ENCODE measurements around the gene TFF3.
A peak's percentile ranks its signal among the peaks of the same experiment; 100 is the strongest.

Gene TFF3, protein sequence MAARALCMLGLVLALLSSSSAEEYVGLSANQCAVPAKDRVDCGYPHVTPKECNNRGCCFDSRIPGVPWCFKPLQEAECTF

DNA sequence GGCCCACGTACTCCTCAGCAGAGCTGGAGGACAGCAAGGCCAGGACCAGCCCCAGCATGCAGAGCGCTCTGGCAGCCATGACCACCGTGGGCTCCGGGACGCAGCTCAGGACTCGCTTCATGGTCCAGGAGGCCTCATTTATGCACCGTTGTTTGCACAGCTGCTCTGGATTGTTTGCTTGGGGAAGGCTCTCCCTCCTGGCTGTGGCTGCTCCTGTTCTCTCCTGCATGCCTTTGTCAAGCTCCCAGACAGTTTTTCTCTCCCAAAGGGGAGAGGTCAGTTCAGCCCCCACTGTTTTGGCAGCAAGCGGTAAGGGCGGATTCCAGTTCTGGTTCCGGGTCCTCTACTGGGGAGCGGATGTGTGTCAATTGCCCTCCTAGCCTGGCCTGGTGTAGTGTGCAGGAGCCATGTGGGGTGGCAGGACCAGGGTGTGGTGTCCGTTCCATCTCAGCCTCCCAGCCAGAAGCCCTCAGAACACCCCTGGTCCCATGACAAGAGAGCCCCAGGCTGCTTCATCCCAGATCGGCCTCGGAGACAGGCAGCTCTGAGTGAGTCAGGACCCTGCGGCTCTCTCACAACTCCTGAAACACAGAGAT, at the start of gene TFF3:
Gene TFF3, minus strand, starts transcription at position 114 of the 596 bp plus-strand sequence. Its CDS starts 35 bp downstream, at position 79.
- DNase-seq = no peak

DNA sequence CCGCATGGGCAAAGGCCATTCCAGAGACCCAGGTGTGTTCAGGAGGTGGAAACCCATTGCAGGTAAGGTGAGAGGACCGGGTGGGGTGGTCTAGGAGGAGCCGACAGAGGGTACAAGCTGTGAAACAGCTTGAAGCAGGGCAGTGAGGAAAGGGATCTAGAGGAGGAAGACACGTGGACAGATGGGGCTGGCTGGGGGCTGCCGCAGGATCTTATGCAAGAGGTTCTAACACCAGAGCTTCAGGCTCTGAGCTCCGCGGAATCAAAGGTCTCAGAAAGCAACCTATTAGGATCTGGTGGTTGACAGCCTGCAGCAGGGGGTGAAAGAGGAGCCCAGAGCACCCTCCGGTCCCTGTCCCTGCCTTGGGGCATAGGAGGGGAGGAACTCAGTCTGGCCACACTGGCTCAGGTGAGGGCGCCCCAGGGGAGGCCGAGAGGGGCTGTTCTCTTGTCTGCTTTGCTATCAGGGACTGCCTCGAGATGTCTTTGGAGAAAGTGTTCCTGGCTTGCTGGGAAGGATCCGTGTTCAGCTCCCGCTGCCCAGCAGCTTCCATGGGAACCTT, 49.2 kb upstream of the TFF3 start:
- DNase-seq = no peak

DNA sequence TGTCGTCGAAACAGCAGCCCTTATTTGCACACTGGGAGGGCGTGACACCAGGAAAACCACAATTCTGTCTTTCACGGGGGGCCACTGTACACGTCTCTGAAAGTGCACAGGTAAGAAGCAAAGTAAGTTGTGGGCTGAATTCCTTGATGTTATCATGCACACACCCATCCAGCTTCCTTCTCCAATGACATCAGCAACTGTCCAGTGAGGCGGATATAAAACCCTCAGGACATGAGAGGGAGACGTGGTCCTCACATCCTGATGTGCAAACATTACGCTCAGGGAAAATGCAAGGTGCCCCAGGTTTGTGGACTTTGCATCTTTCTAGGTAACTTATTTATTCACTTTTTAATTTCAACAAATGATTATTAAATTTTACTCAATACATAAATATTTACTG, 48.1 kb upstream of the TFF3 start:
- DNase-seq = no peak

DNA sequence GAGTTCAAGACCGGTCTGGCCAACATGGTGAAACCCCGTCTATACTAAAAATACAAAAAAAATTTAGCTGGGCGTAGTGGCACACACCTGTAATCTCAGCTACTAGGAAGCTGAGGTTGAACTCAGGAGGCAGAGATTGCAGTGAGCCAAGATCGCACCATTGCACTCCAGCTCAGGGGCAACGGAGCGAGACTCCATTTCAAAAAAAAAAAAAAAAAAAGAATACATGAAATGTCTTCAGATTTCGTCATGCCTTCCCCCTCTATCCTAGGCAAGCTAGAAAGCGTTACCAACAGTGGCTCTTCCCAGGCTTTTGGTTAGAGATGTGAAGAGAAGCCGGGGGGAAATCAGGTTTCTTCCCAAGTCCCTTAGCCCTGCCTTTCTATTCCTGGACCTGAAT, 47.5 kb upstream of the TFF3 start:
- no peak for DNase-seq

DNA sequence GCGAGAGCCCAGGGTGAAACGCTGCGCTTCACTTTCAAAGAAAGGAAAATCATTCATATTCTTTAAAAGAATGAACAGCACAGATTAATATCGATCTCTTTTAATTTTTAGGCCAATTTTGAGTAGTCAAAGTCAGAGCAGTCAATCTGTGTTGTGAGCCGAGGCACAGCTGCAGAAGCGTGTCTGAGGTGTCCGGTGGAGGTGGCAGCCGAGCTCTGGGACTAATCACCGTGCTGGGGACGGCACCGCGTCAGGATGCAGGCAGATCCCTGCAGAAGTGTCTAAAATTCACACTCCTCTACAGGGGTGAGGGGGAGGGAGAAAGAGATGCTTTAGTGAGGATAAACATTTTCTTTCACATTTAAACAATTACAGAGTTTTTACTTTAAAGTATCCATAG, 47.0 kb upstream of the TFF3 start:
- DNase-seq = no peak

DNA sequence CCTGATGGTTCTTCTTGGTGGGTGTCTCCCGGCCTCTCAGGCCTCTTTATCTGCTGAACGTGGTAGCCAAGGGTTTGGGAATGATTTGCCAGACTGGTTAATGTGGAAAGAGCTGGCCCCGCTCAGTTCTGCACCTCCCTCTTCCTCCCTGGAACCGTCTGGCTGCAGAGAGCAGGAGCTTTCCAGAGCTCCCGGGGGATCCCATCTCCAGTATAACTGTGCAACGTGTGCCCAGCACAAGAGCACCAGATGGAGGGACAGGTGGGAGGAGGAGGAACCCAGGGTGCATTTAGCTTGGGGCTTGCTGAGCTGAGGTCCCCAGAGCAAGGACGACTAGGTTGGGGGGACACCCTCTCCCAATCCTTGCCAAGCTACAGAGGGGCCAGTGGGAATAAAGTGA, 46.1 kb upstream of the TFF3 start:
- DNase-seq = no peak

DNA sequence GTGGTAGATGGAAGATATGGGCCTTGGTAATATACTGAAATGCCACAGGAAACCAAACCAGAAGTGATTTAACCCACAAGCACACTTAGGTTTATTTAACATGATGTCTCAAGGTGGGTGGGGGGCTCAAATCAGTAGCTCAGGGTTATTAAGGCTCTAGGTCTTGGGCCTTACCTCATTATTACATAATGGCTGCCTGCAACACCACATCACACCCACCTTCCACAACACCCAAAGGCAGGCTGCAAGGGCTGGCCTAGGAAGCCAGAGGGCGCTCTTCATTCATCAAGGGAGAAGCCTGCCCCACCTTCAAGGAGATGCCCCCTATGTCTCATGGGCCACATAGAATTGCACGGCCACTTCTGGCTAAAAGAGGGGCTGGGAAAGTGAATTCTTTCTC, 45.1 kb upstream of the TFF3 start:
- peak in 1 of 2 experiments; percentile 12 for DNase-seq

DNA sequence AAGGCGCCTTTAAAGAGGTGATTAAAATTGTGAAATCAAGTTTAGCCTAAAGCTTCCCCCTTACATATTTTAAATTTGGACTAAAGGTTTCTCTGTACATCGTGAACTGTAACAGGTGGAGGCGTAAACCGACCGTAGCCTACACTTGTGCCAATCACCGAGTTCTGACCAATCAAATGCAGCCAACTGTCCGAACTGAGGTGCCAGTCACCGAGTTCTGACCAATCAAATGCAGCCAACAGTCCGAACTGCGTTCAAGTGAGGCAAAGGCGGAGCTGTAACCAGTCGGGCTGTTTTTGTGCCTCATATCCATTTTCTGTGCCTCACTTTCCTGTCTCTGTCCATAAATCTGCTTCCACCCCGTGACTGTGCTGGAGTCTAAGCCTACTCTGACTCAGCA, 43.7 kb upstream of the TFF3 start:
- no peak for DNase-seq

DNA sequence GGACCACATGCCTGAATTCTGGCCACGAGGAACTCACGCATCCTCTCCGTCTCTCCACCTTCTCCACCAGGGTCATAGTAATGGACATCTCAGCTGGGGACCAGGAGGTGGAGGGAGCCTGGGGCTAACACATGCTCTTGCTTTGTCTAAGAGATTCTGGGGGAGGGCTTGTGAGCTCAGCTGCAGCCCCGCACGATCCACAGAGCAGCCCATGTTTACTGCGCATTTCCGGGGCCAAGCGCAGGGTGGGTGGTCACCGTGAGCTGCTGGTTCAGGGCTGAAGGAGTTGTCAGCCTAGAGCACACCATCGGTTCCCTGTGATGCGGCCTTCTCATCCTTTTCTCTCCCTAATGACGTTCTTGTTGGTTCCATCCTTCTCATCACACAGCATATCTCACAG, 43.1 kb upstream of the TFF3 start:
- DNase-seq = no peak

DNA sequence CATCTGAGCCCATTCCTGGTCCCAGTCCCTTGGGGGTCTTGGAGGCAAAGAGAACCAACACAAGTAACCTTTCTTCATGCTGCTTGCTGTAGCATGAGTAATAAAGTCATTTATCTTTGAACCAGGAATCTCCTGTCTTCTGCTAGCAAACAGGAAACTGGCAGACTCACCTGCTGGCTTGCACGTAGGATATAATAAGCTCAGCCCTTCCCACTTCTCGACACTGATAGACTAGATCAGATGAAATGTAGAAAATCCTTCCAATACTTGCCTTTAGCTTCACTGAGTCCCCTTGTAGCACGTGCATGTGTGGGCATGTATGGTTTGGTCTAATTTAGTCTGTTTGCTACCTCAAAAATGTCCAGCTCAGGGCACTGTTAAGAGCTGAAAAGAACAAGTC, 42.1 kb upstream of the TFF3 start:
- DNase-seq = no peak

DNA sequence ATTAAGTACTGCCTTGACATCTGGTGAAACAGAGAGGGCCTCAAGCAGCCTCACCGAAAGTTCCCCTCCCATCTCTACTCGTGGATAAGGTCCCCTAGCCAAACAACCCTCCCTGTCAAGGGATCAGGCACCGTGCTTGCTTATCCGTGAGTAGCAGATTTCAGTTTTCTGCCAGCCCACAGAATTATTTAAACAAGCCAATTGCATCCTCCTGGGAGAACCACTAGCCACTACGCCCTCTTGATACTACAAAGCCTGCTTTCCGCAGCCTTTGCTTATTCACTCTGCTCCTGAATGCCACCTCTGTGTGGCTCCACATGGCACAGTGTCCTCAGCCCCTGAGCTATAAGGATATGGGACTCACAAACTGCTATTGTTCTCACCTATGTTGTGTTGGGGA, 41.4 kb upstream of the TFF3 start:
- no peak for DNase-seq

DNA sequence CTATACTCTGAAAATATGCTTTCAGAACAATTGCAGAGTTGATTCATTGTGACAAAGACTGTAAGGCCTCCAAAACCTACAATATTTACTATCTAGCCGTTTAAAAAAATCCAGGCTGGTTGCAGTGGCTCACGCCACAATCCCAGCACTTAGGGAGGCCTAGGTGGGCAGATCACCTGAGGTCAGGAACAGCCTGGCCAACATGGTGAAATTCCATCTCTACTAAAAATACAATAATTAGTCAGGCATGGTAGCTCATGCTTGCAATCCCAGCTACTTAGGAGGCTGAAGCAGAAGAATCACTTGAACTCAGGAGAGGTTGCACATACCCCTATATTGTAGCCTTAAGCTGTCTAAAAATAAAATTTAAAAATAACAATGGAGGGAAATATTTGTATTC, 40.8 kb upstream of the TFF3 start:
- no peak for DNase-seq

DNA sequence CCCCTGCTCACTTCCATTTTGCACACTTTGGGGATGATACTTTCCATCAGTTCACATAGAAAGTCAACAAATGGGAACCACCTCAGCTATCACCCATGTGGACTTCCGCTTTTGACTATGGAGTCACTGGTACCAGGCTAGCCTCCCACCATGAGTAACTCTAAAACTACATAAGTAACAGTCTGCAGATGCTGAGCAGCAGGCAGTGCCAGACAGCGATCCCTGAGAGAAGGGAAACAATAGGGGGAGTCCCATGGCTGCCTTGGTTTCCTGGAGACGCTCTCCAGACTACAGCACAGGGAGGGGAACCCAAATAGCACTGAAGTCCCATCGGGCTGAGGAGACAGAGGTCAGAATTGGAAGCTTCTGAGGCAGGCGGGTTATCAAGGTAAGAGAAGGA, 38.4 kb upstream of the TFF3 start:
- no peak for DNase-seq

DNA sequence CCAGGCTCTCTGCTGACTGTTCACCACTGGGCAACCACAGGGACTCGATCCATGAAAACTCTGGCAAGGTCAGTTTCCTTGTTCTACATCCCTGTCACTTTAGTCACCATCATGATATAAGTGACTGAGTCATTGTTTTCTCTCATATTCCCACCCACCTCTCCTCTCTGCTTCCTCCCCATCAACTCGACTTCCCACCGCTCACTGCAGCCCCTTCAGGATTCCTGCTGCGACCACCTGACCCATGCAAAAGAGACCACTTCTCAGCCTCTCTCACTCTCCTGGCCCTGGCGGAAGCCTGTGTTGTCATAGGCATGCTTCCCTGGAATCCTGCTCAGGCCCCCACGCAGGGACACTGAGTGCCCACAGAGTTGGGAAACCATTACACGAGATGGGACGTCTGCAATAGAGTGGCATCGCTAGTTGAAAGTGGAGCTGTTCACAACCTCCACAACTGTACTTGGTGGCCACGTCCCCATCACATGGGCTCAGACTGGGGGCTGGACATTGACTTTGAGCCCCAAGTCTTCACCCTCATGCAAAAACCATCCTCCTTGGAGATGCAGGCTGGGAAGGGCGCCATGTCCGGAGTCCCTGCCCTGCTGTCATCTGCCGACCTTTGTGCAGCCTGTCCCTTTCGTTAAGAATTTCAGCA, 37.4 kb upstream of the TFF3 start:
- DNase-seq = no peak

DNA sequence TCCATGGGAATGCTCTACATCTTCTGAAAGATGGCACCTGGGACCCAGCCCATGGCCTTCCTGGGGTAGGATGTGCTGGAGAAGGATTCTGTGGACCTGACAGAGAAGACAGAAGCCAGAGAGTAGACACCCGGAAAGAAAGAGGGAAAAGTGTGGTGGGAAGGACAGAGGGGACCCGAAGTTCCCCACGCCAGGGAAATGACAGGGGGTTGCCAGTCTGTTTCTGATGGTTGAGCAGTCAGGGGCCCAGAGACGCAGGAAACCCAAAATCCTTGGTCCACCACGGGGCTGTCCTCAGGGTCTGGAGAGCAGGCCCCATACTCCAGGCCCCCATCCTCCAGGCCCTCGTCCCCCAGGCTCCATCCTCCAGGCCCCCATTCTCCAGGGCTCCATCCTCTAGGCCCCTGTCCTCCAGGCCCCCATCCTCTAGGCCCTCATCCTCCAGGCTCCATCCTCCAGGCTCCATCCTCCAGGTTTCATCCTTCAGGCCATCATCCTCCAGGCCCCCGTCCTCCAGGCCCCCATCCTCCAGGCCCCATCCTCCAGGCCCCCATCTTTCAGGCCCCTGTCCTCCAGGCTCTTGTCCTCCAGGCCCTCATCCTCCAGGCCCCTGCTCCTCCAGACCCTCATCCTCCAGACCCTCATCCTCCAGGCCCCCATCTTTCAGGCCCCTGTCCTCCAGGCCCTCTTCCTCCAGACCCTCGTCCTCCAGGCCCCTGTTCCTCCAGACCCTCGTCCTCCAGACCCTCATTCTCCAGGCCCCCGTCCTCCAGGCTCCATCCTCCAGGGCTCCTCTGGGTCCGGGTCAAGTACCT, 36.6 kb upstream of the TFF3 start:
- no peak for DNase-seq

DNA sequence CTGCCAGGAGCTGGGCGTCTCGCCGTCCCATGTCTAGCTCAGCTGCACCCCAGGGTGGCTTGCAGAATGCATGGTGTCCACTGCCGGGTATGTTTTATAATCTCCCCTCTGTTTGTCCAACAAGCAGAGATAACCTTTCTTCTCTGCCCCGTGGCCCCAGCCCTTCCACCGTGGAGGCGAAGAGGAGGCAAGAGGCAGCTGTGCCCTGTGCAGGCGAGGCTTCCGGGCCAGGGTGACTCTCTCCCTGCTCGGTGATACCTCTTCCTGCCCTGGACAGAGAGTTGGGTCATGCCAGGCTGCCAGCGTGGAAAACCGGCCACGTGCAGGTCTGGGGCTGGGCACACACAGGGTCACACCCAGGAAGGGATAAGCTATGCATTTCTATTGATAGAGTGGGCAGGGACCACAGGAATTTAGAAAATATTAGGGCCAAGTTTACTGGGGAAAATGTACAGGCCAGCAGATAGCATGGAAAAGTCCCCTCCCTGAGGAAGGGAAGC, 35.8 kb upstream of the TFF3 start, which contains the start of gene TFF2:
Gene TFF2, minus strand, starts transcription at position 68 of the 500 bp plus-strand sequence. Its CDS starts 37 bp downstream, at position 31.
- DNase-seq = no peak

DNA sequence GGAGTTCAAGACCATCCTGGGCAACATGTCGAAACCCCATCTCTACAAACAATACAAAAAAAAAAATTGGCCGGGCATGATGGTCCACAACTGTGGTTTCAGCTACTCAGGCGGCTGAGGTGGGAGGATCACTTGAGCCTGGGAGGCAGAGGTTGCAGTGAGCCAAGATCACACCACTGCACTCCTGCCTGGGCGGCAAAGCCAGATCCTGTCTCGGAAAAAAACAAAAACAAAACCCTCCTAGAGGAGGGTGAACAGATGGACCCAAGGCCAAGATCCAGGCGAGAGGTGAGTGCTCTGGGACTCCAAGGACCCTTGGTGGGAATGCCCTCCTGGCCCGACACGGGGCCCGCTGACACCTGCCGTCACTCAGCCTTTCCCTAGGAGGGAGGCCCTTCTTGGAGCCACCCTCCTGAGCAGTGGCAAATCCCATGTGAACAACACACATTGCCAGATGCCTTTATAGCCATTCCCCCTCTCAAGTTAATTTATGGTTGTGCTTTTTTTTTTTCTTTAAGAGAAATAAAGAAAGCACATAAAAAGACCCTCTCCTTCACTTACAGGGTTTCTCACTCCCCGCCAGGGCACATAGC, 35.2 kb upstream of the TFF3 start:
- no peak for DNase-seq

DNA sequence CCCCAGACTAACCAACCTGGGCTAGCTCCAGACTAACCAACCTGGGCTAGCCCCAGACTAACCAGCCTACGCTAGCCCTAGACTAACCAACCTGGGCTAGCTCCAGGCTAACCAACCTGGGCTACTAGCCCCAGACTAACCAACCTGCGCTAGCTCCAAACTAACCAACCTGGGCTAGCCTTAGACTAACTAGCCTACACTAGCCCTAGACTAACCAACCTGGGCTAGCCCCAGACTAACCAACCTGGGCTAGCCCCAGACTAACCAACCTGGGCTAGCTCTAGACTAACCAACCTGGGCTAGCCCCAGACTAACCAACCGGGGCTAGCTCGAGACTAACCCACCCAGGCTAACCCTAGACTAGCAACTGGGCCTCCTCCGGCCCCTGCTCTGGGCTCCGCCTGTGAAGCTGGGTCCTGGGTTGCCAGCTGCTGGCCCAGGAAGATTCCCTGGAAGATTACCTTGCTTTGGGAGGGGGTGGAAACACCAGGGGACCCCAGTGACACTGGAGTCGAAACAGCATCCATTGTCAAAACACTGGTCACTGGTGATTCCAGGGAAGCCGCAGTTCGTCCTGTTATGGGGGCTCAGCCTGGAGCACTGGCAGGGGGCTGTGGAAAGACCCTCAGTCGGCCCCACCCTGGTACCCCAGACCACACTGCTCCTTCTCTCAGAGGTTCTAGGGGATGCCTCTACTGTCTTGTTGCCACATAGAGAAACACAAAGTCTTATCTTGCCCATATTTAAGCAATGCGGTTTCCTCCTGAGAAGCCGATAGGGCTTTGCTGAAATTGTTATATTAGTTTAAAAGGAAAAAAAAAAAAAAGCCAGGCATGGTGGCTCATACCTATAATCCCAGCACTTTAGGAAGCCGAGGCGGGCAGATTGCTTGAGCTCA, 34.5 kb upstream of the TFF3 start:
- no peak for DNase-seq

DNA sequence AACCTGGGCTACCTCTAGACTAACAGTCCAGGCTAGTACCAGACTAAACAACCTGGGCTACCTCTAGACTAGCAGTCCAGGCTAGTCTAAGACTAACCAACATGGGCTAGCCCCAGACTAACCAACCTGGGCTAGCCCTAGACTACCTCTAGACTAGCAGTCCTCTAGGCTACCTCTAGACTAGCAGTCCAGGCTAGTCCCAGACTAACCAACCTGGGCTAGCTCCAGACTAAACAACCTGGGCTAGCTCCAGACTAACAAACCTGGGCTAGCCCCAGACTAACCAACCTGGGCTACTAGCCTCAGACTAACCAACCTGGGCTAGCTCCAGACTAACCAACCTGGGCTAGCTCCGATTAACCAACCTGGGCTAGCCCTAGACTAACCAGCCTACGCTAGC, 33.6 kb upstream of the TFF3 start:
- DNase-seq = no peak

DNA sequence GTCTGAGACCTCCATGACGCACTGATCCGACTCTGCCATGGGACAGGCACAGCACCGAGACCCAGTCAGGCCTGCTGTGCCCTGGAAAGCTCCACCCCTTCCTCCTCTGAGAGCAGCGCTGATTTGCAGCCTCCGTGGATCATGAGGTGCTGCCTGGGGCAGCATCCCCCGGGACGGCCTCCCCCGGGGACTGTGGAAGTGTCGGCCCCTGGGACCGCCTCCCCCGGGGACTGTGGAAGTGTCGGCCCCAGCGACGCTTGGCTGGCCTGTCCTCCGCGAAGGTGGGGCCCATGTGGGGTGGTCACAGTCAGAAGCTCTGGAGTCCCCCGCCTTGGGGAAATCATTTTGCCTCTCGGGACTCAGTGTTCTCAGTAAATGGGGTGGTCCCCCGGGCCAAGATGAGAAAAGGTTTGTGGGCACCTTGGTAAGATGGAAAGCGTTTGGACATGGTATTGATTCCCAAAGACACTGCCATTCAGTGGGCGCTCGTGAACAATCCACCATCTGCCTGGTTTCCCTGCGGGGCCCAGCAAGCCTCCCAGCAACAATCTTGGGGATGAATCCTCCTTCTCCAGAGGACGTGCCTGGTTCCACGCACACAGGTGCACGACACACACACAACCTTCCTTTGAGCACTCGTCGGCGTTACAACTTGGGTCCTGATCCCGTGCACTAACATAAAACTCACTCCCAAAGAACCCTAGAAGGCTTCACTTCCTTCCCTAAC, 32.6 kb upstream of the TFF3 start:
- DNase-seq = no peak

All from stimulated activated CD4-positive, alpha-beta T cell treated with anti-CD3 and anti-CD28 coated beads, Interleukin-4, amount 100 ng/mL, for 4 hours (primary cell).